Trophoblast cell (in vitro differentiated cells and primary cell): ENCODE results near the gene TLE4.

Experiments
- DNase-seq, 2 donors: peaks; one replicate each; pipeline ENCODE4 v3.0.0-alpha.2; 2016
- H2AFZ ChIP-seq: 2 replicates; pipeline ENCODE4 v1.6.1; 2013; ENCODE audit warnings: low read length, moderate library complexity, mild to moderate bottlenecking; ENCODE audit not compliant: insufficient read depth, poor library complexity
- H2AK5ac ChIP-seq: 2 replicates; pipeline ENCODE4 v1.6.1; 2013; ENCODE audit warnings: mild to moderate bottlenecking, low read length
- H2BK120ac ChIP-seq: 2 replicates; pipeline ENCODE4 v1.6.1; 2013; ENCODE audit warnings: low read length, mild to moderate bottlenecking, moderate library complexity; ENCODE audit not compliant: insufficient read depth, poor library complexity
- H2BK12ac ChIP-seq: 2 replicates; pipeline ENCODE4 v1.6.1; 2013; ENCODE audit warnings: mild to moderate bottlenecking, low read length, moderate library complexity
- H2BK5ac ChIP-seq: 2 replicates; pipeline ENCODE4 v1.6.1; 2013; ENCODE audit warnings: low read length, low read depth, moderate library complexity, mild to moderate bottlenecking; ENCODE audit not compliant: poor library complexity
- H3K14ac ChIP-seq: 2 replicates; pipeline ENCODE4 v1.6.1; 2013; ENCODE audit warnings: mild to moderate bottlenecking, low read length
- H3K18ac ChIP-seq: 2 replicates; pipeline ENCODE4 v1.6.1; 2013; ENCODE audit warnings: mild to moderate bottlenecking, low read length
- H3K23ac ChIP-seq: 2 replicates; pipeline ENCODE4 v1.6.1; 2013; ENCODE audit warnings: low read length
- H3K27ac ChIP-seq: 2 replicates; pipeline ENCODE4 v1.5.1; 2013; ENCODE audit warnings: low read depth, mild to moderate bottlenecking, inconsistent platforms, low read length, moderate library complexity
- H3K27me3 ChIP-seq: 2 replicates; pipeline ENCODE4 v1.6.1; 2013; ENCODE audit warnings: inconsistent platforms, mild to moderate bottlenecking, low read length, moderate library complexity; ENCODE audit not compliant: insufficient read depth
- H3K36me3 ChIP-seq, 2 experiments: 1 replicate in 1 of 2; 2 replicates in 1 of 2; pipeline ENCODE4 v1.6.1; 2013; ENCODE audit warnings: low read length in 2 of 2, mild to moderate bottlenecking in 2 of 2, moderate library complexity in 1 of 2; ENCODE audit not compliant: insufficient read depth in 2 of 2, control insufficient read depth in 1 of 2
- H3K4ac ChIP-seq: 2 replicates; pipeline ENCODE4 v1.6.1; 2013; ENCODE audit warnings: low read depth, mild to moderate bottlenecking, low read length, moderate library complexity
- H3K4me1 ChIP-seq, 2 experiments: 1 replicate in 1 of 2; 2 replicates in 1 of 2; pipeline ENCODE4 v1.6.1; 2013; ENCODE audit warnings: low read length in 2 of 2, mild to moderate bottlenecking in 2 of 2, moderate library complexity in 1 of 2; ENCODE audit not compliant: insufficient read depth in 2 of 2, control insufficient read depth in 1 of 2
- H3K4me2 ChIP-seq: 2 replicates; pipeline ENCODE4 v1.6.1; 2013; ENCODE audit warnings: inconsistent platforms, mild to moderate bottlenecking, low read length, moderate library complexity
- H3K4me3 ChIP-seq: 2 replicates; pipeline ENCODE4 v1.5.1; 2013; ENCODE audit warnings: mild to moderate bottlenecking, low read depth, low read length, inconsistent platforms
- H3K79me1 ChIP-seq: one replicate; pipeline ENCODE4 v1.6.1; 2013; ENCODE audit warnings: low read length
- H3K79me2 ChIP-seq: 2 replicates; pipeline ENCODE4 v1.6.1; 2013; ENCODE audit warnings: low read length, mild to moderate bottlenecking; ENCODE audit not compliant: control insufficient read depth, insufficient read depth, poor library complexity
- H3K9ac ChIP-seq: 2 replicates; pipeline ENCODE4 v1.6.1; 2013; ENCODE audit warnings: mild to moderate bottlenecking, low read length
- H3K9me3 ChIP-seq: 2 replicates; pipeline ENCODE4 v1.6.1; 2013; ENCODE audit warnings: low read depth, mild to moderate bottlenecking, control low read depth, inconsistent platforms, low read length; ENCODE audit not compliant: insufficient read depth
- H4K12ac ChIP-seq: 2 replicates; pipeline ENCODE4 v1.6.1; 2013; ENCODE audit warnings: low read depth, mild to moderate bottlenecking, low read length, moderate library complexity
- H4K8ac ChIP-seq: 2 replicates; pipeline ENCODE4 v1.6.1; 2013; ENCODE audit warnings: low read depth, mild to moderate bottlenecking, low read length, moderate library complexity
- H4K91ac ChIP-seq: one replicate; pipeline ENCODE4 v1.6.1; 2013; ENCODE audit warnings: low read depth, mild to moderate bottlenecking, low read length, moderate library complexity
- WGBS: extraction: QIAGEN DNeasy Blood & Tissue Kit; methylation state at CpG from one replicate; pipeline ENCODE4 v1.1.7; 2013; ENCODE audit warnings: missing lambda C conversion rate; ENCODE audit not compliant: insufficient read length, insufficient coverage; ENCODE audit errors: extremely low coverage; 5-methylcytosine and 5-hydroxymethylcytosine counted together

The TLE4 gene

DNA sequence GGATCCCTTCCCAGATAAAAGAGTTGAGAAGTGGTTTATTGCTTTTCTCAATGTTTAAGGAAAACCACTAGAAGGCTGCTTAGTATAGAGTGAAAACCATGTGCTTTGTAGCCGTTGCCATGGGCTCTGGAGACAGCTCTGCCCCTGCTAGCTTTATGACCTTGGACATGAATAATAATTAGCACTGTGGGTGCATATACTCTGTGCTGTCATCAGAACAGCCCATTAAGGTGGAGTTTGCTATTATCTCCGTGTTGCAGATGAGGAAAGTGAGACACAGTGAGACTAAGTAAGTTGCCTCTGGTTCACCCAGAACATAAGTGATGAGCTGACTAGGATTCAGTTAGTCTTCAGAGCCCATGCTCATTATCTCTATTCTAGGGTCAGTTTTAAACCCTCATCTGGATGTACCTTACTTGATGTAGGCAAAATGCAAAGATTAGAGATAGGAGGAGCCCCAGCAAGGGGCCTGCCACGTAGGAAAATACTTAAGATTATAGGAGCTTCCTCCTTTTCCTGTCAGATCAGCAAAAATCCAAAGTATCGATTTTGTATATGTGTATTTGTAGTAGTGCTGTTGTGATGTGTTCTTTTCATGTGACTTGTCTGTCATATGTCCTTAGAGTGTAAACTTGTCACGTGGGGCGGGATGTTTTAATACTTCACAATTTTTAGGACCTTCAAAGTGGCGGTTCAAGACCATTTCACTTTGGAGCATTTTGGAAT is 102.5 kb downstream of the TLE4 start:
- Histone ChIP-seq H2AK5ac (no peak overlapping the region), H2BK120ac (no peak overlapping the region), H3K14ac (no peak overlapping the region), H3K4ac (no peak overlapping the region), H3K4me2 (no peak overlapping the region), H4K12ac (no peak overlapping the region), H4K8ac (no peak overlapping the region), H3K27me3 (no peaks in the 10 kb centered on the region), H2BK12ac (no peak overlapping the region), H3K27ac (peak overlapping the region; percentile 21), H3K4me3 (no peak overlapping the region), H3K79me1 (peaks cover 9% of the 10 kb centered on the region), H2BK5ac (no peak overlapping the region), H3K36me3 (no peaks in the 10 kb centered on the region), H3K4me1 (peaks cover 12 to 22% of the 10 kb centered on the region in 2 experiments), H3K9ac (no peak overlapping the region), H2AFZ (no peak overlapping the region), H3K23ac (no peak overlapping the region), H3K79me2 (no peaks in the 10 kb centered on the region), H4K91ac (no peak overlapping the region), H3K18ac (no peak overlapping the region), H3K9me3 (no peaks in the 10 kb centered on the region)
- no peak for DNase-seq
- WGBS: no CpG with 5 or more reads among the region's 7 CpGs

DNA sequence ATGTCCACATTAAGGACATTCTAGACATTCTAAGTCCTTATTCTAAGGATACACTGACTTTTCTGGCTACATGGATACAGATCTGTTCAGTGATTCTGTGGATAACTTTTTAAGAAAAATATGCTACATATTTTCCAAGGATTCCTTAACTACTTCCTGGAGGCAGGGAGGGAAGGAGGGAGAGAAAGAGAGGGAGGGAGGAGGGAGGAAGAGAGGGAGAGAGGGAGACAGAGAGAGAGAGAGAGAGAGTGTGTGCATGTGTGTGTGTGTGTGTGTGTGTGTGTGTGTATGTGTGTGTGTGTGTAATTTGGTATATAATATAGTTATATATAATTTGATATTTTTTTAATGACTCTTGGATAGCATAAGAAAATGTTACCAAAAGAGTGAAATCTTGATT is 109.8 kb downstream of the TLE4 start:
- Histone ChIP-seq H3K79me2 (peaks cover 2% of the 10 kb centered on the region), H3K4me1 (peaks cover 3 to 12% of the 10 kb centered on the region in 2 experiments), H3K4me3 (no peak overlapping the region), H2BK12ac (no peak overlapping the region), H3K23ac (no peak overlapping the region), H3K4me2 (no peak overlapping the region), H3K27ac (peak overlapping the region; percentile 77), H3K9me3 (no peaks in the 10 kb centered on the region), H2AK5ac (no peak overlapping the region), H2BK5ac (no peak overlapping the region), H4K8ac (no peak overlapping the region), H3K27me3 (no peaks in the 10 kb centered on the region), H4K91ac (no peak overlapping the region), H3K36me3 (peaks cover 0 to 2% of the 10 kb centered on the region in 2 experiments), H2BK120ac (no peak overlapping the region), H3K14ac (no peak overlapping the region), H3K9ac (no peak overlapping the region), H3K18ac (no peak overlapping the region), H3K4ac (no peak overlapping the region), H2AFZ (no peak overlapping the region), H3K79me1 (peaks cover 5% of the 10 kb centered on the region), H4K12ac (no peak overlapping the region)
- peak in 1 of 2 donors; percentile 68 for DNase-seq

DNA sequence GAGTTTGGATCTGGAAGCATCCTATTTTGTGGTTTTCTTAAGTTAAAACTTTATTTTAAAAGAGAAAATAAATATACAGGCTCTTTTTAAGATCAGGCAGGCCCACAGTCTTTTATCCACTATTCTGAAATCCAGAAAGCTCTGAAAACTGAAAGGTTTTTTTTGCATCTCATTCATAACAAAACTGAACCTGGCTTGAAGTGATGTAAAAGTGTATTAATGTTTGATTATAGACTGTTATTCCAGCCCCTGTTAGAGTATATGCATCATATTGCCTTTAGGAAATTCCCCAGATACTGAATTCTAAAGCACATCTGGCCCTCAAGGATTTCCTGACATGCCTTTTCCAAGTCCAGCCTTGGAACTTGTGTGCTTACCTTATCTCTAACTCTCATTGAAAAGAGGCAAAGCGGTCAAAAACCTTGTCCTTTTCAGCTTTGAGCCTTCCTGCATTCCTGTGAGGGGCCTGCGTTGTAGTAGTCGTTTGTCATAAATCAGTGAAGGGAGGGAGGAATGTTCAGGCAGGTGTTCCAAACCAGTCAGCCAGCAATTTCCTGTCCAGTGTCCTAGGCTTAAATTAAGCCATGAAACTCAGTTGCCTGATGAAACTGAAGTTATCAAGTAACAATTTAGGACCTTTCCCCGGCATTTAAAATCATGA is 110.4 kb downstream of the TLE4 start:
- peaks cover 2 to 8% of the 10 kb centered on the region in 2 experiments for H3K36me3 ChIP-seq
- WGBS: no CpG with 5 or more reads among the region's 4 CpGs
- no peak overlapping the region for H2AFZ ChIP-seq
- H3K14ac ChIP-seq: no peak overlapping the region
- H3K4ac ChIP-seq: no peak overlapping the region
- H3K9me3 ChIP-seq: no peaks in the 10 kb centered on the region
- H2BK12ac ChIP-seq: no peak overlapping the region
- H3K18ac ChIP-seq: no peak overlapping the region
- H2AK5ac ChIP-seq: no peak overlapping the region
- no peaks in the 10 kb centered on the region for H3K27me3 ChIP-seq
- no peak overlapping the region for H4K91ac ChIP-seq
- no peak overlapping the region for H2BK120ac ChIP-seq
- H3K79me2 ChIP-seq: peaks cover 2% of the 10 kb centered on the region
- no peak overlapping the region for H3K4me2 ChIP-seq
- peak; percentile 87 to 96 for DNase-seq
- peaks cover 5% of the 10 kb centered on the region for H3K79me1 ChIP-seq
- no peak overlapping the region for H3K9ac ChIP-seq
- H4K12ac ChIP-seq: no peak overlapping the region
- H3K4me3 ChIP-seq: no peak overlapping the region
- no peak overlapping the region for H2BK5ac ChIP-seq
- no peak overlapping the region for H3K23ac ChIP-seq
- no peak overlapping the region for H4K8ac ChIP-seq
- H3K4me1 ChIP-seq: peaks cover 7 to 16% of the 10 kb centered on the region in 2 experiments
- peak overlapping the region; percentile 77 for H3K27ac ChIP-seq

DNA sequence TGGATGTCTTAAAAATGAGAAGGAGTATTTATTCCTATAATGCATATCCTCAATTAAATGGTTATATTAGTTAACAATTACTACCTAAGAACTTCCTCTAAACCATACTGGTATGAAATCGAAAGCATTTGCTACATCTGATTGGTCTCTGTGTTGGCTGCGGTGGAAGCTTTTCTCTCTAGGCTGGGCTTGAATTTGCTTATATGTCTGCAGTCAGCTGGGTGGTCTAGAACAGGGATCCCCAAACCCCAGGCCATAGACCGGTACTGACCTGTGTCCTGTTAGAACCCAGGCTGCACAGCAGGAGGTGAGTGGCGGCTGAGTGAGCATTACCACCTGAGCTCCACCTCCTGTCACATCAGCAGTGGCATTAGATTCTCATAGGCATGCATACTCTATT is 112.3 kb downstream of the TLE4 start:
- Histone ChIP-seq H2BK5ac (no peak overlapping the region), H3K4me3 (no peak overlapping the region), H3K9me3 (no peaks in the 10 kb centered on the region), H3K23ac (no peak overlapping the region), H3K79me1 (peaks cover 7% of the 10 kb centered on the region), H3K14ac (peak overlapping the region; percentile 54), H3K79me2 (peaks cover 2% of the 10 kb centered on the region), H4K12ac (no peak overlapping the region), H3K4ac (peak overlapping the region; percentile 37), H3K27ac (no peak overlapping the region), H2AFZ (peak overlapping the region; percentile 17), H3K9ac (no peak overlapping the region), H2BK12ac (peak overlapping the region; percentile 24), H3K4me2 (no peak overlapping the region), H3K4me1 (peaks cover 9 to 16% of the 10 kb centered on the region in 2 experiments), H4K8ac (no peak overlapping the region), H4K91ac (no peak overlapping the region), H3K18ac (peak overlapping the region; percentile 76), H3K27me3 (no peaks in the 10 kb centered on the region), H2AK5ac (no peak overlapping the region), H3K36me3 (peaks cover 2 to 8% of the 10 kb centered on the region in 2 experiments), H2BK120ac (no peak overlapping the region)
- no CpG with 5 or more reads among the region's 4 CpGs for WGBS
- DNase-seq: no peak
